ENCODE measurements around the gene TMEM129. TPM values are rescaled to one million over a fixed set of nuclear protein-coding genes. Genes with fewer than 3 reads are reported as not detected.

TMEM129 gene
- total RNA-seq, 4 donors from 2014 or later, result 64.8 to 138 (median 106) TPM

GRCh38 chr4:1765409-1766072 lies 44.4 kb upstream of the TMEM129 start:
- 88% methylated on average over 7 to 10 of the region's 10 CpGs for WGBS, 2 donors

GRCh38 chr4:1764670-1765069 lies 43.5 kb upstream of the TMEM129 start:
- no peak overlapping the region for H3K4me3 ChIP-seq (replicated peaks in 1 of 3)
- TF ChIP-seq CTCF (IDR thresholded peaks at IDR 0.05), result no peak
- no peak for TF ChIP-seq POLR2A (IDR thresholded peaks at IDR 0.05)
- no peaks in the 10 kb centered on the region for H3K36me3 ChIP-seq
- 85 to 96% methylated on average over 5 to 9 of the region's 9 CpGs for WGBS, 2 donors
- H3K27me3 ChIP-seq, result no peaks in the 10 kb centered on the region
- no peaks in the 10 kb centered on the region for H3K9me3 ChIP-seq
- no peak overlapping the region for H3K27ac ChIP-seq
- H3K4me1 ChIP-seq, result peaks cover 12 to 21% of the 10 kb centered on the region in 2 donors
- intact Hi-C loops (cut with DNase I), result no loop called here
- DNase-seq, result no peak

More at GRCh38 chr4:1765409-1766072, 44.4 kb upstream of the TMEM129 start:
- Histone ChIP-seq H3K9me3 (no peaks in the 10 kb centered on the region), H3K4me1 (peaks cover 12 to 21% of the 10 kb centered on the region in 2 donors), H3K4me3 (replicated peaks in 1 of 3) (no peak overlapping the region), H3K36me3 (no peaks in the 10 kb centered on the region), H3K27me3 (no peaks in the 10 kb centered on the region), H3K27ac (no peak overlapping the region)
- DNase-seq, result no peak
- TF ChIP-seq POLR2A (IDR thresholded peaks at IDR 0.05) (no peak), CTCF (IDR thresholded peaks at IDR 0.05) (no peak)
- intact Hi-C loops (cut with DNase I), result no loop called here

- peaks cover 12 to 21% of the 10 kb centered on the region in 2 donors for H3K4me1 ChIP-seq
- 8 to 21% methylated on average over 14 to 24 of the region's 36 CpGs for WGBS, 2 donors
- no peaks in the 10 kb centered on the region for H3K9me3 ChIP-seq
- TF ChIP-seq CTCF (IDR thresholded peaks at IDR 0.05) (peak in 3 of 6 experiments; percentile 13 to 49 (median 32)), POLR2A (IDR thresholded peaks at IDR 0.05) (no peak)
- no peaks in the 10 kb centered on the region for H3K36me3 ChIP-seq
- no peak overlapping the region for H3K4me3 ChIP-seq (replicated peaks in 1 of 3)
- no peaks in the 10 kb centered on the region for H3K27me3 ChIP-seq
- no peak overlapping the region for H3K27ac ChIP-seq
- DNase-seq, result peak; percentile 75 to 78
- intact Hi-C loops (cut with DNase I), result no loop called here
Observed at GRCh38 chr4:1763550-1764080, 42.5 kb upstream of the TMEM129 start.

GRCh38 chr4:1763070-1763549 lies 42.0 kb upstream of the TMEM129 start:
- Histone ChIP-seq H3K9me3 (no peaks in the 10 kb centered on the region), H3K4me1 (peaks cover 12 to 21% of the 10 kb centered on the region in 2 donors), H3K27me3 (no peaks in the 10 kb centered on the region), H3K4me3 (replicated peaks in 1 of 3) (no peak overlapping the region), H3K36me3 (no peaks in the 10 kb centered on the region), H3K27ac (no peak overlapping the region)
- intact Hi-C loops (cut with DNase I), result no loop called here
- 44% methylated on average over 27 of the region's 31 CpGs; no CpG with 5 or more reads in 1 of the 2 donors for WGBS, 2 donors
- no peak for TF ChIP-seq CTCF (IDR thresholded peaks at IDR 0.05)
- no peak for DNase-seq
